A673 (cell line): Measurements from ENCODE around the gene GTF2E1.
"Not testable (repeated sequence)": the region's sequence is repeated elsewhere in the genome, so short reads cannot be mapped to it uniquely, and the experiment has no call there.

Experiments used
- EZH2 ChIP-seq: fragments of 200-600 bp; sonication (generic); IDR thresholded peaks from 2 replicates; pipeline ENCODE4 v1.6.1; 2017; ENCODE audit warnings: borderline replicate concordance, low read depth, mild to moderate bottlenecking, mixed read lengths, antibody characterized with exemption, low read length; ENCODE audit not compliant: poor library complexity, severe bottlenecking
- TF ChIP-seq, protein P1 (sequence below): fragments of 300-800, 200-600 bp; sonication (generic); conservative IDR thresholded peaks from 2 replicates; pipeline ENCODE4 v1.5.1; 2017; ENCODE audit warnings: low read depth, mild to moderate bottlenecking, antibody characterized with exemption, low read length, moderate library complexity, mixed read lengths

DNA sequence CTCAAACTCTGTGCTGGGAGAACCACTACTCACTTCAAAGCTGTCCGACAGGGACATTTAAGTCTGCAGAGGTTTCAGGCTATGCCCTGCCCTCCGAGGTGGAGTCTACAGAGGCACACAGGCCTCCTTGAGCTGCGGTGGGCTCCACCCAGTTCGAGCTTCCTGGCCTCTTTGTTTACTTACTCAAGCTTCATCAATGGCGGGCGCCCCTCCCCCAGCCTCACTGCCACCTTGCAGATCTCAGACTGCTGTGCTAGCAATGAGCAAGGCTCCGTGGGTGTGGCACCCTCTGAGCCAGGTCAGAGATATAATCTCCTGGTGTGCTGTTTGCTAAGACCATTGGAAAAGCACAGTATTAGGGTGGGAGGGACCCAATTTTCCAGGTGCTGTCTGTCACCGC, 4.5 kb upstream of the GTF2E1 start:
- TF ChIP-seq, protein P1, sequence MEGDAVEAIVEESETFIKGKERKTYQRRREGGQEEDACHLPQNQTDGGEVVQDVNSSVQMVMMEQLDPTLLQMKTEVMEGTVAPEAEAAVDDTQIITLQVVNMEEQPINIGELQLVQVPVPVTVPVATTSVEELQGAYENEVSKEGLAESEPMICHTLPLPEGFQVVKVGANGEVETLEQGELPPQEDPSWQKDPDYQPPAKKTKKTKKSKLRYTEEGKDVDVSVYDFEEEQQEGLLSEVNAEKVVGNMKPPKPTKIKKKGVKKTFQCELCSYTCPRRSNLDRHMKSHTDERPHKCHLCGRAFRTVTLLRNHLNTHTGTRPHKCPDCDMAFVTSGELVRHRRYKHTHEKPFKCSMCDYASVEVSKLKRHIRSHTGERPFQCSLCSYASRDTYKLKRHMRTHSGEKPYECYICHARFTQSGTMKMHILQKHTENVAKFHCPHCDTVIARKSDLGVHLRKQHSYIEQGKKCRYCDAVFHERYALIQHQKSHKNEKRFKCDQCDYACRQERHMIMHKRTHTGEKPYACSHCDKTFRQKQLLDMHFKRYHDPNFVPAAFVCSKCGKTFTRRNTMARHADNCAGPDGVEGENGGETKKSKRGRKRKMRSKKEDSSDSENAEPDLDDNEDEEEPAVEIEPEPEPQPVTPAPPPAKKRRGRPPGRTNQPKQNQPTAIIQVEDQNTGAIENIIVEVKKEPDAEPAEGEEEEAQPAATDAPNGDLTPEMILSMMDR = not testable (repeated sequence)
- TF ChIP-seq EZH2 = not testable (repeated sequence)
